OCI-LY3 (cell line): ENCODE data around the gene HEG1.

Experiments
- H2AFZ ChIP-seq: fragments of 200-600, 300-600 bp; shearing (Covaris generic); 2 replicates; pipeline ENCODE4 v1.6.0; 2014; ENCODE audit warnings: antibody characterized with exemption, low read depth, low read length
- H3K27ac ChIP-seq: fragments of 200-600, 300-600 bp; sonication (generic); 2 replicates; pipeline ENCODE4 v1.5.1; 2014; ENCODE audit warnings: mild to moderate bottlenecking, low read length, moderate library complexity, mixed read lengths
- H3K27me3 ChIP-seq: fragments of 200-600, 300-600 bp; sonication (generic); 2 replicates; pipeline ENCODE4 v1.6.1; 2014; ENCODE audit warnings: low read depth, low read length, mixed read lengths
- H3K36me3 ChIP-seq: fragments of 200-600, 300-600 bp; sonication (generic); replicated peaks from 2 replicates; pipeline ENCODE3; 2014; ENCODE audit warnings: low read depth, low read length, mixed read lengths
- H3K4me1 ChIP-seq: fragments of 300-600, 200-600 bp; sonication (generic); 2 replicates; pipeline ENCODE4 v1.6.1; 2014; ENCODE audit warnings: low read length, mixed read lengths
- H3K4me2 ChIP-seq: fragments of 200-600, 300-600 bp; sonication (generic); 2 replicates; pipeline ENCODE4 v1.6.1; 2014; ENCODE audit warnings: low read length, mixed read lengths
- H3K4me3 ChIP-seq: fragments of 300-600, 200-600 bp; sonication (generic); 2 replicates; pipeline ENCODE4 v1.5.1; 2014; ENCODE audit warnings: antibody characterized with exemption, mild to moderate bottlenecking, low read length, moderate library complexity
- H3K79me2 ChIP-seq: fragments of 300-600, 200-600 bp; shearing (Covaris generic); 2 replicates; pipeline ENCODE4 v1.6.1; 2014; ENCODE audit warnings: mild to moderate bottlenecking, low read length, mixed read lengths
- H3K9ac ChIP-seq: fragments of 300-600, 200-600 bp; shearing (Covaris generic); 2 replicates; pipeline ENCODE4 v1.6.0; 2014; ENCODE audit warnings: mild to moderate bottlenecking, low read length, moderate library complexity
- H3K9me3 ChIP-seq: fragments of 200-600, 300-600 bp; shearing (Covaris generic); 2 replicates; pipeline ENCODE4 v1.6.1; 2014; ENCODE audit warnings: low read length, mixed read lengths; ENCODE audit not compliant: insufficient read depth
- H4K20me1 ChIP-seq: fragments of 200-600, 300-600 bp; sonication (generic); 2 replicates; pipeline ENCODE4 v1.6.1; 2016; ENCODE audit warnings: low read length, mixed read lengths; ENCODE audit not compliant: insufficient read depth
- EZH2phosphoT487 ChIP-seq: fragments of 200-600 bp; shearing (Covaris generic); IDR thresholded peaks from 2 replicates; pipeline ENCODE4 v1.6.1; 2018; ENCODE audit warnings: antibody characterized with exemption, mixed run types, low read depth
- TF ChIP-seq, protein P1 (sequence below): fragments of 200-600, 300-600 bp; sonication (generic); IDR thresholded peaks from 2 replicates; pipeline ENCODE4 v1.5.1; 2014; ENCODE audit warnings: antibody characterized with exemption, low read length, low read depth

The HEG1 gene

DNA sequence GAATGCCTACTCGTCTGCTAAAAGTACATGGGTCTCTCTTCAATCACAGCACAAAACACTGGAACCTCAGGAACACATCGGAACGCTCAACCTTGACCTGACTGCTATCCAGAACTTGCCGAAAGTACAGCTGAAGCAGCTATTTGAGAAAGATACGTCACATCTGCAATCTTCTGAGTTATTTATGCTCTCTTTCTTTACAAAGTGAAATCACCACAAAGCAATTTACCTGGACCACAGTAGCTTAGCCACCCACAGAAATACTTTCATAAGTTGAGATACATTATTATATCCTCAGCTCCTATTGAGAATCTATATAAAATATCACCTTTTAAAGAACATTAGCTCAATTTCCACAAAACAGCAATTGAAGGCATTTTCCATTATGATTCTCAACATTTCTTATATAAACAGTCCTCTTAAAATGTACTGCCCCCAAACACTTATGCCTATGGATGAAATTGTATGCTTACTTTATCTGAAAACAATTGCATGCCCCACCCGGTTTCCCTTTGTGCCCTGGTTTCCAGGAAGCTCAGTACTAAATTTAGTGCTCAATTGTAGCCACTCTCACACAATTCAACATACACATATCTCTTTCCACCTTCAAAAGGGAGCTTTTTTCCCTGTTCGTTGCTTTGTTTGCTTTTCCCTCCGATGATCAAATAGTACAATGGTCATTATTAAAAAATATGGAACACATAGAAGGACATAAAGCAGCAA lies 31.8 kb downstream of the HEG1 start:
- H3K27me3 ChIP-seq = peaks cover 16% of the 10 kb centered on the region; the same call in 1 of the 2 replicates
- no peaks in the 10 kb centered on the region for H4K20me1 ChIP-seq
- no peaks in the 10 kb centered on the region for H3K36me3 ChIP-seq
- H3K27ac ChIP-seq = no peak overlapping the region
- TF ChIP-seq, protein P1, sequence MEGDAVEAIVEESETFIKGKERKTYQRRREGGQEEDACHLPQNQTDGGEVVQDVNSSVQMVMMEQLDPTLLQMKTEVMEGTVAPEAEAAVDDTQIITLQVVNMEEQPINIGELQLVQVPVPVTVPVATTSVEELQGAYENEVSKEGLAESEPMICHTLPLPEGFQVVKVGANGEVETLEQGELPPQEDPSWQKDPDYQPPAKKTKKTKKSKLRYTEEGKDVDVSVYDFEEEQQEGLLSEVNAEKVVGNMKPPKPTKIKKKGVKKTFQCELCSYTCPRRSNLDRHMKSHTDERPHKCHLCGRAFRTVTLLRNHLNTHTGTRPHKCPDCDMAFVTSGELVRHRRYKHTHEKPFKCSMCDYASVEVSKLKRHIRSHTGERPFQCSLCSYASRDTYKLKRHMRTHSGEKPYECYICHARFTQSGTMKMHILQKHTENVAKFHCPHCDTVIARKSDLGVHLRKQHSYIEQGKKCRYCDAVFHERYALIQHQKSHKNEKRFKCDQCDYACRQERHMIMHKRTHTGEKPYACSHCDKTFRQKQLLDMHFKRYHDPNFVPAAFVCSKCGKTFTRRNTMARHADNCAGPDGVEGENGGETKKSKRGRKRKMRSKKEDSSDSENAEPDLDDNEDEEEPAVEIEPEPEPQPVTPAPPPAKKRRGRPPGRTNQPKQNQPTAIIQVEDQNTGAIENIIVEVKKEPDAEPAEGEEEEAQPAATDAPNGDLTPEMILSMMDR = no peak
- TF ChIP-seq EZH2phosphoT487 = no peak
- H3K4me3 ChIP-seq = no peak overlapping the region
- H3K9me3 ChIP-seq = no peaks in the 10 kb centered on the region
- no peaks in the 10 kb centered on the region for H3K79me2 ChIP-seq
- no peak overlapping the region for H3K9ac ChIP-seq
- H3K4me2 ChIP-seq = no peak overlapping the region
- no peak overlapping the region for H2AFZ ChIP-seq
- H3K4me1 ChIP-seq = no peaks in the 10 kb centered on the region

DNA sequence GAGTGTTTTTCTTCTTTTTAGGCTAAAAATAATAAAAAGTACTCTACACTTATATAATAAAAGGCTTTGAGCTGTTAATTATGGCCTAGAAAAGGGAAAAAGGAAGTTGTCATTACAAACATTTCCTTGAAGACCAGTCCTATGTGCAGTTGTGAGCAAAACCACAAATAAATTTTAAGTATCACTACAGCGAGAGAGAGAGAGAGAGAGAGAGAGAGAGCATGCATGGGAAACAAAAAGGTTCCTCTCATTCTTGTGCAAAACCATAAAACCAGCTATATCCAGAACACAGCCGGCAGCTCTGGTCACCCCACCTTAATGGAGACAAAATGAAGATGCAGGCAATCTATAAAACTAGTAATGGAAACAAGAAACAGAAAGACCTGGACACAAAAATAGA lies 33.6 kb downstream of the HEG1 start:
- H3K27ac ChIP-seq = no peak overlapping the region
- no peak overlapping the region for H3K9ac ChIP-seq
- H3K36me3 ChIP-seq = no peaks in the 10 kb centered on the region
- H2AFZ ChIP-seq = no peak overlapping the region
- H3K4me2 ChIP-seq = no peak overlapping the region
- H3K27me3 ChIP-seq = peaks cover 12% of the 10 kb centered on the region; the same call in 1 of the 2 replicates
- H4K20me1 ChIP-seq = no peaks in the 10 kb centered on the region
- no peak overlapping the region for H3K4me3 ChIP-seq
- H3K9me3 ChIP-seq = no peaks in the 10 kb centered on the region
- no peak for TF ChIP-seq EZH2phosphoT487
- TF ChIP-seq, protein P1 = no peak
- no peaks in the 10 kb centered on the region for H3K79me2 ChIP-seq
- no peaks in the 10 kb centered on the region for H3K4me1 ChIP-seq

DNA sequence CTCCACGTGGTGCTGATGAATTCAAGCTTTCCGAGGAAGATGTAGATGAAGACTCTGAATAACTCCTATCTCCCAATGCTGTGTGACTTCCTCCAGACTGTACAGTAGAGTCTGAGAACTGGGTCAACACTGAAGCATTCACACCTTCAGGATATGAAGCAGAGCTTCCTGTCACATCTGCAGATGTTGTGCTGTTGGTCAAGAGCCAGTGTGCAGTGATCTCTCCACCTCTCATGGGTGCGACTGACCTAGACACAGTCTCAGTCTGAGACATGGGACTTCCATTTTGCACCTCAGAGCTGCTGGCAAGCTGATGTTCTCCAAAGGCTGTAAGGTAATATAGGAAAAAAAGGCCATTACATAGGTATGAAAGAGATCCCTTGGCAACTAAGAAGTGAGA lies 36.5 kb downstream of the HEG1 start:
- H3K9ac ChIP-seq = no peak overlapping the region
- no peaks in the 10 kb centered on the region for H3K9me3 ChIP-seq
- H4K20me1 ChIP-seq = no peaks in the 10 kb centered on the region
- no peak overlapping the region for H3K27ac ChIP-seq
- no peak overlapping the region for H3K4me2 ChIP-seq
- H3K36me3 ChIP-seq = no peaks in the 10 kb centered on the region
- no peaks in the 10 kb centered on the region for H3K27me3 ChIP-seq
- H3K79me2 ChIP-seq = no peaks in the 10 kb centered on the region
- H3K4me3 ChIP-seq = no peak overlapping the region
- no peaks in the 10 kb centered on the region for H3K4me1 ChIP-seq
- TF ChIP-seq, protein P1 = no peak
- TF ChIP-seq EZH2phosphoT487 = no peak
- no peak overlapping the region for H2AFZ ChIP-seq

DNA sequence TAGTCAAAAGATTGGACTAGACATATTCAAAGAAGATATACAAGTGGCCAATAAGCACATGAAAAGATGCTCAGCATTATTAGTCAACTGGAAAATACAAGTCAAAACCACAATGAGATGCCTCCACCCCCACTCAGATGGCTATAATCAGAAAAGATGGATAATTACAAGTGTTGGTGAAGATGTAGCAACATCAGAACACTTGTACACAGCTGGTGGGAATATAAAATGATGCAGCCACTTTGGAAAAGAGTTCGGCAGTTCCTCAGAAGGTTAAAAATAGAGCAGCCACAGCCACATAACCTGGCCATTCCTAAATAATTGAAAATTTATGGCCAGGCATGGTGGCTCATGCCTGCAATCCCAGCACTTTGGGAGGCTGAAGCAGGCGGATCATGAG lies 38.4 kb downstream of the HEG1 start:
- H2AFZ ChIP-seq = no peak overlapping the region
- no peaks in the 10 kb centered on the region for H3K79me2 ChIP-seq
- no peak overlapping the region for H3K4me3 ChIP-seq
- H4K20me1 ChIP-seq = no peaks in the 10 kb centered on the region
- TF ChIP-seq EZH2phosphoT487 = no peak
- TF ChIP-seq, protein P1 = no peak
- no peaks in the 10 kb centered on the region for H3K9me3 ChIP-seq
- H3K4me2 ChIP-seq = no peak overlapping the region
- H3K4me1 ChIP-seq = no peaks in the 10 kb centered on the region
- no peaks in the 10 kb centered on the region for H3K36me3 ChIP-seq
- no peaks in the 10 kb centered on the region for H3K27me3 ChIP-seq
- no peak overlapping the region for H3K27ac ChIP-seq
- no peak overlapping the region for H3K9ac ChIP-seq
